B cell (primary cell): Measurements from ENCODE around the gene SCUBE1. TPM values are rescaled to one million over a fixed set of nuclear protein-coding genes. Genes with fewer than 3 reads are reported as not detected.

Source experiments
- ATAC-seq: fragments of 200-7000 bp; cut with Tn5 transposase; one replicate; pipeline ENCODE4 v1.10.0; 2021; ENCODE audit warnings: low read depth, mild to moderate bottlenecking, moderate number of reproducible peaks, moderate library complexity
- CTCF ChIA-PET: fragments of 350-600 bp; sonication (Branson Sonifier 250); formaldehyde crosslinking; loops from one replicate; lab custom pipeline; 2021; ENCODE audit warnings: antibody characterized with exemption, inconsistent platforms; lab: Charles Lee
- POLR2A ChIA-PET: fragments of 350-600 bp; sonication (Branson Sonifier 250); formaldehyde crosslinking; loops from one replicate; lab custom pipeline; 2021; ENCODE audit warnings: antibody characterized with exemption; lab: Charles Lee
- DNase-seq: peaks from one replicate; pipeline ENCODE4 v3.0.0; 2013
- H2AFZ ChIP-seq: 2 replicates; pipeline ENCODE4 v1.6.1; 2012; ENCODE audit warnings: mild to moderate bottlenecking, low read depth, low read length; ENCODE audit not compliant: insufficient read depth, poor library complexity, severe bottlenecking
- H3K27ac ChIP-seq, 2 donors: 1 replicate in 1 of 2; 2 replicates in 1 of 2; pipeline ENCODE4 v1.5.1; 2012 to 2013; ENCODE audit warnings: low read length in 2 of 2, mild to moderate bottlenecking in 2 of 2, moderate library complexity in 1 of 2
- H3K27me3 ChIP-seq, 4 experiments: fragments of 200-600 bp in 1 of 4; sonication (generic) in 1 of 4; replicated peaks in 1 of 4; 1 replicate in 2 of 4; 2 replicates in 2 of 4; pipeline versions ENCODE4 v1.6.1 to v1.7.0; 2013 to 2016; ENCODE audit warnings: low read length in 3 of 4, mild to moderate bottlenecking in 2 of 4, mixed read lengths in 1 of 4, moderate library complexity in 1 of 4; ENCODE audit not compliant: insufficient read depth in 4 of 4, control insufficient read depth in 3 of 4; ENCODE audit errors: control extremely low read depth in 1 of 4
- H3K36me3 ChIP-seq, 2 experiments: replicated peaks in 1 of 2; 1 replicate in 1 of 2; 2 replicates in 1 of 2; pipeline versions ENCODE4 v1.6.1 to v1.7.1; 2013; ENCODE audit warnings: low read length in 1 of 2; ENCODE audit not compliant: insufficient read depth in 2 of 2, control insufficient read depth in 1 of 2; ENCODE audit errors: control extremely low read depth in 1 of 2, extremely low read depth in 1 of 2
- H3K4me1 ChIP-seq, 2 donors: fragments of 200-600 bp in 1 of 2; sonication (generic) in 1 of 2; 1 replicate in 1 of 2; 2 replicates in 1 of 2; pipeline versions ENCODE4 v1.5.1 to v1.6.1; 2013 to 2017; ENCODE audit warnings: low read length in 2 of 2; ENCODE audit not compliant: control insufficient read depth in 2 of 2, insufficient read depth in 2 of 2
- H3K4me2 ChIP-seq: replicated peaks from 2 replicates; pipeline ENCODE3; 2012; ENCODE audit warnings: mild to moderate bottlenecking, low read depth, low read length; ENCODE audit not compliant: poor library complexity, severe bottlenecking
- H3K4me3 ChIP-seq, 5 experiments: fragments of 200-600 bp in 1 of 5; sonication (generic) in 1 of 5; 1 replicate in 3 of 5; 2 replicates in 2 of 5; pipeline versions ENCODE4 v1.5.1 to v1.7.0; 2011 to 2016; ENCODE audit warnings: low read length in 4 of 5, mild to moderate bottlenecking in 4 of 5, low read depth in 2 of 5, control low read depth in 1 of 5, moderate library complexity in 1 of 5; ENCODE audit not compliant: insufficient read depth in 1 of 5; ENCODE audit errors: control extremely low read depth in 1 of 5, extremely low read depth in 1 of 5
- H3K79me2 ChIP-seq: fragments of 200-600 bp; sonication (generic); one replicate; pipeline ENCODE4 v1.6.0; 2016; ENCODE audit warnings: low read length; ENCODE audit not compliant: control insufficient read depth, insufficient read depth
- H3K9ac ChIP-seq: fragments of 200-600 bp; sonication (generic); 2 replicates; pipeline ENCODE4 v1.6.1; 2017; ENCODE audit warnings: mild to moderate bottlenecking, low read length, moderate library complexity
- H3K9me3 ChIP-seq, 3 donors: one replicate each; pipeline versions ENCODE4 v1.6.1 to v1.7.1; 2013; ENCODE audit warnings: low read length in 2 of 3; ENCODE audit not compliant: control insufficient read depth in 2 of 3, insufficient read depth in 1 of 3; ENCODE audit errors: control extremely low read depth in 1 of 3
- H4K20me1 ChIP-seq: 2 replicates; pipeline ENCODE4 v1.6.0; 2012; ENCODE audit warnings: mild to moderate bottlenecking, low read length; ENCODE audit not compliant: insufficient read depth, control insufficient read depth, poor library complexity, severe bottlenecking
- H3K27ac Mint-ChIP-seq: one replicate; pipeline ENCODE4 v1.8.0; 2021; ENCODE audit warnings: mixed read lengths
- H3K27me3 Mint-ChIP-seq: one replicate; pipeline ENCODE4 v1.8.0; 2021; ENCODE audit warnings: mixed read lengths
- H3K4me1 Mint-ChIP-seq: one replicate; pipeline ENCODE4 v1.8.0; 2021; ENCODE audit warnings: mixed read lengths
- H3K4me3 Mint-ChIP-seq: one replicate; pipeline ENCODE4 v1.8.0; 2021; ENCODE audit warnings: mixed read lengths
- H3K9me3 Mint-ChIP-seq: one replicate; pipeline ENCODE4 v1.8.0; 2022; ENCODE audit warnings: mixed read lengths; ENCODE audit not compliant: insufficient read depth
- EZH2 ChIP-seq: IDR thresholded peaks from 2 replicates; pipeline ENCODE4 v1.6.1; 2012; ENCODE audit warnings: borderline replicate concordance, low read depth, mild to moderate bottlenecking, moderate library complexity, low read length; ENCODE audit not compliant: insufficient read depth, poor library complexity, severe bottlenecking
- WGBS: methylation state at CpG from one replicate; pipeline ENCODE4 v1.1.5; 2013; ENCODE audit warnings: missing lambda C conversion rate; ENCODE audit not compliant: insufficient coverage; 5-methylcytosine and 5-hydroxymethylcytosine counted together
- intact Hi-C: fragments of 100-400 bp; cut with micrococcal nuclease; formaldehyde crosslinking; loops from one replicate; pipeline ENCODE4 v1.10.0; 2022
- polyA plus RNA-seq: library from polyadenylated mRNA; depleted of rRNA; stranded (reverse); fragments of >200 nt; gene quantifications from 2 replicates; pipeline ENCODE4 v1.2.3, GENCODE V29; 2012
- total RNA-seq, 2 donors: library from RNA; stranded (reverse); fragments of 120-200 nt in 1 of 2; gene quantifications; 1 replicate in 1 of 2; 2 replicates in 1 of 2; pipeline versions ENCODE4 v1.2.3 to v1.2.4, GENCODE V29; 2013 to 2022
- TF ChIP-seq, protein P1 (sequence below): fragments of 200-600 bp; IDR thresholded peaks from one replicate; pipeline ENCODE4 v1.8.0; 2022; ENCODE audit warnings: antibody characterized with exemption, mild to moderate bottlenecking

Gene SCUBE1
- total and polyA plus RNA-seq, 2 donors (not counting 1 experiment from before 2014, with no cell fraction given): not detected

GRCh38 chr22:43277091-43277490 lies 66.1 kb downstream of the SCUBE1 start:
- peaks cover 15% of the 10 kb centered on the region for H3K27me3 Mint-ChIP-seq
- no peak overlapping the region for H3K27ac Mint-ChIP-seq
- no peak for TF ChIP-seq EZH2
- TF ChIP-seq, protein P1, sequence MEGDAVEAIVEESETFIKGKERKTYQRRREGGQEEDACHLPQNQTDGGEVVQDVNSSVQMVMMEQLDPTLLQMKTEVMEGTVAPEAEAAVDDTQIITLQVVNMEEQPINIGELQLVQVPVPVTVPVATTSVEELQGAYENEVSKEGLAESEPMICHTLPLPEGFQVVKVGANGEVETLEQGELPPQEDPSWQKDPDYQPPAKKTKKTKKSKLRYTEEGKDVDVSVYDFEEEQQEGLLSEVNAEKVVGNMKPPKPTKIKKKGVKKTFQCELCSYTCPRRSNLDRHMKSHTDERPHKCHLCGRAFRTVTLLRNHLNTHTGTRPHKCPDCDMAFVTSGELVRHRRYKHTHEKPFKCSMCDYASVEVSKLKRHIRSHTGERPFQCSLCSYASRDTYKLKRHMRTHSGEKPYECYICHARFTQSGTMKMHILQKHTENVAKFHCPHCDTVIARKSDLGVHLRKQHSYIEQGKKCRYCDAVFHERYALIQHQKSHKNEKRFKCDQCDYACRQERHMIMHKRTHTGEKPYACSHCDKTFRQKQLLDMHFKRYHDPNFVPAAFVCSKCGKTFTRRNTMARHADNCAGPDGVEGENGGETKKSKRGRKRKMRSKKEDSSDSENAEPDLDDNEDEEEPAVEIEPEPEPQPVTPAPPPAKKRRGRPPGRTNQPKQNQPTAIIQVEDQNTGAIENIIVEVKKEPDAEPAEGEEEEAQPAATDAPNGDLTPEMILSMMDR: no peak
- Histone ChIP-seq H3K9me3 (no peaks in the 10 kb centered on the region), H3K4me3 (no peak overlapping the region), H3K27ac (no peak overlapping the region), H3K4me2 (no peak overlapping the region), H2AFZ (no peak overlapping the region), H3K36me3 (no peaks in the 10 kb centered on the region), H3K27me3 (no peaks in the 10 kb centered on the region), H3K4me1 (no peaks in the 10 kb centered on the region), H4K20me1 (no peaks in the 10 kb centered on the region), H3K79me2 (no peaks in the 10 kb centered on the region), H3K9ac (no peak overlapping the region)
- POLR2A ChIA-PET: no interaction called here
- CTCF ChIA-PET: interaction anchor here (1.5 kb wide), 1 partner anchor 46 kb away, joined by 3 read pairs; no protein-coding TSS in a partner anchor
- no peaks in the 10 kb centered on the region for H3K9me3 Mint-ChIP-seq
- WGBS: 97% methylated on average over 10 of the region's 10 CpGs
- no peak overlapping the region for H3K4me3 Mint-ChIP-seq
- intact Hi-C loops: no loop called here
- no peaks in the 10 kb centered on the region for H3K4me1 Mint-ChIP-seq
- DNase-seq: no peak
- no peak for ATAC-seq

DNA sequence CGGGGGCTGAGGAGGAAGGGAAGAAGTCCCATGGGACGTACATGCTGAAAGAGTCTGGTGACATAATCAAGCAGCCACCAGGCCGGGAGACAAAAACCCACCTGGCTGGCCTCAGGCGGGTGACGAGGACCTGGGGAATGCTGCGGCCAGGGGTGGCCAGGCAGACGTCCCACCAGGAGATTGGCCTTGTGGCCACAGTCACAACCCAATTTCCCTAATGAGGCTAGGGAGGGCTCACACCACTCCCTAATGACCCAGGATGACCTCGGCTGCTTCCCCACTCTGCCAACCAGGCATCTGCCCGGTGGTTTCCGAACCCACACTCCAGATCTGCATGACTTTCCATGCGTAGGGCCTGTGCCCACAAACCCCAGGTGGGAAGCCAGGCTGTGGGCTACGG lies 66.9 kb downstream of the SCUBE1 start:
- Histone ChIP-seq H2AFZ (no peak overlapping the region), H3K36me3 (no peaks in the 10 kb centered on the region), H3K4me2 (no peak overlapping the region), H3K27me3 (no peaks in the 10 kb centered on the region), H3K79me2 (no peaks in the 10 kb centered on the region), H3K4me1 (no peaks in the 10 kb centered on the region), H3K9ac (no peak overlapping the region), H3K9me3 (no peaks in the 10 kb centered on the region), H4K20me1 (no peaks in the 10 kb centered on the region), H3K27ac (no peak overlapping the region), H3K4me3 (no peak overlapping the region)
- ATAC-seq: no peak
- Mint-ChIP-seq H3K27me3 (peaks cover 15% of the 10 kb centered on the region), H3K4me1 (no peaks in the 10 kb centered on the region), H3K9me3 (no peaks in the 10 kb centered on the region), H3K27ac (no peak overlapping the region), H3K4me3 (no peak overlapping the region)
- ChIA-PET POLR2A (no interaction called here), CTCF (interaction anchor here (1.5 kb wide), 1 partner anchor 45 kb away, joined by 3 read pairs; no protein-coding TSS in a partner anchor)
- no peak for TF ChIP-seq EZH2
- TF ChIP-seq, protein P1: no peak
- DNase-seq: no peak
- intact Hi-C loops: no loop called here
- WGBS: 80% methylated on average over 10 of the region's 12 CpGs
